Keratinocyte (primary cell): ENCODE data around the gene IL11RA.

ENCODE experiments used
- EZH2 ChIP-seq: IDR thresholded peaks from one replicate; pipeline ENCODE4 v1.6.1; 2012; ENCODE audit warnings: inconsistent platforms, mild to moderate bottlenecking, low read length, moderate library complexity
- TF ChIP-seq, protein P1 (sequence below), 3 experiments: IDR thresholded peaks in 1 of 3; conservative IDR thresholded peaks in 1 of 3; optimal IDR thresholded peaks in 1 of 3; 2 replicates in 2 of 3; 3 replicates in 1 of 3; pipeline versions ENCODE3 to v1.5.1; 2011; ENCODE audit warnings: low read length in 3 of 3, mild to moderate bottlenecking in 3 of 3, moderate library complexity in 2 of 3, control low read depth in 1 of 3, inconsistent platforms in 1 of 3; ENCODE audit not compliant: insufficient read depth in 2 of 3; ENCODE audit errors: extremely low read depth in 1 of 3

DNA sequence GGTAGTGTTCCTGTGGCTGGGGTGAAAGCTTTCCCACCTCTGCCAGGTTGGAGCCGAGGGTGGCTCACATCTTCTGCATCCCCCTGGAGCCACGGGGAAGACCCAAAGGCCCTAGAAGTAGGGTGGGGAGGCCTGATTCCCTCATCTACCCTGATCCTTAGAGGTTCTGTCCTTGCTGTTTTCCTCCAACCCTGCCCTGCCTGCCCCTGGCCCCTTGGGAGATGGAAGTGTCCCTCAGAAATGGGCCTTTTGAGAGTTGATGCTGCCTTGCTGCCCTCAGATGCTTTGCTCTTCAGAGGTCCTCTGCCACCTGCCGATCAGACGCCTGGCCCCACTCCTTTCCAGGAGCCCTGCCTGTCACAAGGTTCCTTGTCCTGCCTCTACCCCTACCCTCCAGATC lies 32.8 kb downstream of the IL11RA start:
- TF ChIP-seq, protein P1, sequence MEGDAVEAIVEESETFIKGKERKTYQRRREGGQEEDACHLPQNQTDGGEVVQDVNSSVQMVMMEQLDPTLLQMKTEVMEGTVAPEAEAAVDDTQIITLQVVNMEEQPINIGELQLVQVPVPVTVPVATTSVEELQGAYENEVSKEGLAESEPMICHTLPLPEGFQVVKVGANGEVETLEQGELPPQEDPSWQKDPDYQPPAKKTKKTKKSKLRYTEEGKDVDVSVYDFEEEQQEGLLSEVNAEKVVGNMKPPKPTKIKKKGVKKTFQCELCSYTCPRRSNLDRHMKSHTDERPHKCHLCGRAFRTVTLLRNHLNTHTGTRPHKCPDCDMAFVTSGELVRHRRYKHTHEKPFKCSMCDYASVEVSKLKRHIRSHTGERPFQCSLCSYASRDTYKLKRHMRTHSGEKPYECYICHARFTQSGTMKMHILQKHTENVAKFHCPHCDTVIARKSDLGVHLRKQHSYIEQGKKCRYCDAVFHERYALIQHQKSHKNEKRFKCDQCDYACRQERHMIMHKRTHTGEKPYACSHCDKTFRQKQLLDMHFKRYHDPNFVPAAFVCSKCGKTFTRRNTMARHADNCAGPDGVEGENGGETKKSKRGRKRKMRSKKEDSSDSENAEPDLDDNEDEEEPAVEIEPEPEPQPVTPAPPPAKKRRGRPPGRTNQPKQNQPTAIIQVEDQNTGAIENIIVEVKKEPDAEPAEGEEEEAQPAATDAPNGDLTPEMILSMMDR (optimal IDR thresholded peaks at IDR 0.05 in 1 of 3, IDR thresholded peaks at IDR 0.05 in 1 of 3, conservative IDR thresholded peaks at IDR 0.05 in 1 of 3; ENCODE audit: extremely low read depth in 1 of 3, insufficient read depth in 2 of 3, low read length in 3 of 3), result no peak
- TF ChIP-seq EZH2, result no peak
